Hematopoietic multipotent progenitor cell treated with erythropoietin and hydrocortisone succinate and interleukin-3 and kit ligand, for 6 days (in vitro differentiated cells): ENCODE data around the gene TDRD10.

ENCODE experiments used
- DNase-seq: peaks from one replicate; pipeline ENCODE4 v3.0.0-alpha.2; 2015

Gene TDRD10

GRCh38 chr1:154502066-154502743 is at the start of gene TDRD10, which contains the start of gene SHE:
TDRD10 (plus strand) TSS chr1:154502219; CDS start chr1:154506904, 4,685 bp downstream.
SHE (minus strand) TSS chr1:154502412; CDS start chr1:154502026, 386 bp downstream.
- peak; percentile 30 for DNase-seq

GRCh38 chr1:154453161-154453560 is 48.9 kb upstream of the TDRD10 start:
- DNase-seq, result no peak

GRCh38 chr1:154453574-154454352 is 48.3 kb upstream of the TDRD10 start:
- no peak for DNase-seq

GRCh38 chr1:154454386-154455120 is 47.5 kb upstream of the TDRD10 start:
- no peak for DNase-seq

- no peak for DNase-seq
These were observed 45.4 kb upstream of the TDRD10 start for GRCh38 chr1:154456631-154457030.

GRCh38 chr1:154459080-154459479 is 42.9 kb upstream of the TDRD10 start:
- DNase-seq, result no peak

- peak; percentile 48 for DNase-seq
These were observed 41.2 kb upstream of the TDRD10 start for GRCh38 chr1:154460695-154461260.

GRCh38 chr1:154463512-154463990 is 38.5 kb upstream of the TDRD10 start:
- DNase-seq, result peak; percentile 85

- no peak for DNase-seq
These were observed 36.3 kb upstream of the TDRD10 start for GRCh38 chr1:154465621-154466195.

- no peak for DNase-seq
These were observed 35.8 kb upstream of the TDRD10 start for GRCh38 chr1:154466206-154466605.

- no peak for DNase-seq
These were observed 35.0 kb upstream of the TDRD10 start for GRCh38 chr1:154466921-154467417.

GRCh38 chr1:154467434-154468102 is 34.5 kb upstream of the TDRD10 start:
- no peak for DNase-seq

GRCh38 chr1:154468535-154469250 is 33.3 kb upstream of the TDRD10 start:
- DNase-seq, result no peak

- no peak for DNase-seq
These were observed 32.0 kb upstream of the TDRD10 start for GRCh38 chr1:154469844-154470560.

GRCh38 chr1:154471304-154471703 is 30.7 kb upstream of the TDRD10 start:
- no peak for DNase-seq

- DNase-seq, result peak; percentile 53
These were observed 27.2 kb upstream of the TDRD10 start for GRCh38 chr1:154474802-154475201.

- DNase-seq, result no peak
These were observed 25.2 kb upstream of the TDRD10 start for GRCh38 chr1:154476791-154477190.

- no peak for DNase-seq
These were observed 24.0 kb upstream of the TDRD10 start for GRCh38 chr1:154478013-154478412.

- peak; percentile 76 for DNase-seq
These were observed 23.4 kb upstream of the TDRD10 start for GRCh38 chr1:154478639-154479038.

- peak; percentile 90 for DNase-seq
These were observed 22.1 kb upstream of the TDRD10 start for GRCh38 chr1:154479764-154480421.
